Suppressor macrophage treated with lipopolysaccharide for 1 hour (primary cell): ENCODE data around the gene RGMB.

Source experiments
- DNase-seq, 3 donors: peaks; one replicate each; pipeline ENCODE4 v3.0.0-alpha.2; 2020 to 2022

RGMB gene

DNA sequence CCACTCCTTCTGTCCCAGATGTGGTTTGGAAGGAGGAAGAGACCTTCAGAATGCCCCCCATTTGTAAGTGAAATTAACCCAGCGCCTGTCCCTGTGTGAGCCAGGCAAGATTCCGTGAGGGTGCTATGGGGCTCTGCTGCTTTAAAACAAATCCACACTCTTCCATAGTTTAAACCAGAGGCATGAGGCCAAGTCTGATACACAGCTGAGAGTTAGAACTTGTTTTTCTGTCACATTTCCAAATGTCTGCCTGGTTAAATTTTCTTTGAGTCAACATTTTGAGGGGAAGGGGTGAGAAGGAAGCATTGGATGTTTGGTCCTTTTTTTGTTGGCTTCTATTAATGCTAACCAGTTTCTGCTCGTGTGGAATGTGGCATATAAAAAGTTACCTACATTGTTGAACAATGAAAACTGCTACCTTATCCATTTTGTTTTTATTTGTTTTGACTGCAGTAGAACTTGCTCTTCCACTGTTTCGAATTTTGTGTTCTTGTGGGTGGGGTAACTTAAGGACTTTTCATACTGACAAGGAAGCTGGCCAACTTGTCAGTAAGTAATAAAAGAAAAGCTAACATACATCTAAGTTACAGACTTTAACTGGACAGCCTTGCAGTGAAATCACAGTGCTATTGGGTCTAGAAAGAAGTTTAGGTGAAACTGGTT lies 12.9 kb downstream of the RGMB start:
- DNase-seq, result no peak

DNA sequence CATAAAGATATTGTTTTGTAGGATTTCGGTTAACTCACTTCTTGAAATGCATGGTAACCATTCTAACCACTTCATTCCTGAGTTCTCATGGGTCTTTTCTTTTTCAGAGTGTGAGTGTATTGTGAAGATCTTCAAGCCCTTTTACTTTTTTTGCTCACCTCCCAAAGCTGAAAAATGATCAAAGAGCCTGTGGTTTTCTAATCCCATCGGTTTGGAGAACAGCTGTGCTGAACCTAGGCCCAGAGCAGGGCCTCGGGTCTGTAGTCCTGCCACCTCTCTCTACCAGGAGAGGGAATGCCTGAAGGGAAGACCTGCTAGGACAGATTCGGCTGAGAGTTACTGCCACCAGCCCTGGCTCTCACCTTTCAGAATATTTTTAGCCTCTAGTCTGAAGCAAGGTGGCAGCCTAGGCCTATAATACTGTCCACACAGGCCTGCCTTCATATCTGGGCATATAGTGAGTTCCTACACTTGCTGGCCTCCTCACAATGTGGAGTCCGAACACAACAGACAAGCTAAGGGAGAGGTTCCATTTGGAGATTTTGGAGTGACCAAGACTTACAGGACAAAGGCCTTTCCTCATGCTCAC lies 13.8 kb downstream of the RGMB start:
- no peak for DNase-seq

DNA sequence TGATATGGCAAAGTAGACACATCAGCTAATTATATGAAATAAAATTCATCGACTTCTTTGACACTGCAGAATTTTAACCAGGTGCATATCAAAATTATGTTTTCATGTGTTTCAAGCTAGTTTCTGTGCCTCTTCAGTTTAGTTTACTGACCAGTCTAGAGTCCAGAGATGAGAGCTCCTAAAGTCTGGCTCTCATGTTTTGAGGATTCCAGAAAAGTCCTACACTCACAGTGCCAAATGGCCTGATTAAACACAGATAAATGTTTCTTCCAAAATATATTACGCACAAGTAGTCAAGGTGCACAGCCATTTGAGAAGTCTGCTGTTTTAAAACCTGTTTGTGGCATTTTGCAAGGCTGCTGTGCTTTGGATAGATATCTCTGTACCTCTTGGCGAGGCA lies 15.6 kb downstream of the RGMB start:
- DNase-seq, result no peak

DNA sequence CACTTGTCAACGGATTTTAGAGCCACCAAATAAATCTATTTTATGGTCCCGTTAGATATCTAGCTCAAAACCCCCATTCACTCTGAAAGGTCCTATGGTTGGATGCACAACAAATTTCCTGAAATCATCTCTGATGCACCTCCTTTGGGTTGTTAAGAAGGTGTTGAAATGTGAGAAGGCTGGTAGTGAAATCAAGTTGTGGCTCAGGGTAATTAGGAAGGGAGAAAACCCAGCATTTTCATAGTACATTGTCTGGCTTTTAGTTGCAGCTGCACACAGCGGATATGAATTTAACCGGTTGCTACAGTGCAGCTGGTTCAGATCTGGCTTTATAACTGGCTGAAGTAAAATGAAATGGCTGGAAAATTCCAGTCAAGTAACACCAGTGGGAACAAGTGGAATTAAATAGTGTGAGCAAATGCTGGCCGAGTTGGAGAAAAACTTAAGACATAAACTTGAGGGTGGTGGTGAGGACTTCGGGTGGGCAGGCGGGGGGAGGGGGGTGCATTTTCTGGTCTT lies 17.6 kb downstream of the RGMB start:
- DNase-seq, result no peak

DNA sequence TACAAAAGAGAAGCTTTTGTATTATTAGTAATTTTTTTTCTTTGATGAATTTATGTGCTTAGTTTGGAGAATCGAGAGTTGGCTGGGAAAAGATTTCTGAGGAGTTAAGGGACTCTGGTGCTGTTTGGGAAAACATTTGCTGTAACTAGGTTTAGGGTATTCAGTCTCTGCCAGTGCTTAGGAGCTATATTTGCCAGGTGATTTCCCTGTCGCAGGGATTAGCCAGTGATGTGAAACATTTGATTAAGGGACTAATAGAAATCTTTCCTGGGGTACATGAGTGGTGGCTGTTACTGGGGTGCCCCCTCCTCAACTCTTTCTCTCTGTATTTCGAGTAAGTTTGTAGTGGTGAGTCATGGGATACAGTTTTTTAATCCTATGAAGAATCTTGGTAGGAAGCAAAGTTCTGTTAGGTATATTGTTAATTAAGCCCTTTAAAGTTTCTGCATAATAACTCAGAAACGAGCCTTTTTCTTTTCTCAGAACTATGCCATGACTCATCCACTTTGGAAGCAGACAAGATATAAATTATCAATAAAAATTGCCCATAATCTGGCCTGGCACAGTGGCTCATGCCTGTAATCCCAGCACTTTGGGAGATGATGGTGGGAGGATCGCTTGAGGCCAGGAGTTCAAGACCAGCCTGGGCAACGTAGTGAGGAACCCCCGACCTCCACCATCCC lies 18.6 kb downstream of the RGMB start:
- no peak for DNase-seq

DNA sequence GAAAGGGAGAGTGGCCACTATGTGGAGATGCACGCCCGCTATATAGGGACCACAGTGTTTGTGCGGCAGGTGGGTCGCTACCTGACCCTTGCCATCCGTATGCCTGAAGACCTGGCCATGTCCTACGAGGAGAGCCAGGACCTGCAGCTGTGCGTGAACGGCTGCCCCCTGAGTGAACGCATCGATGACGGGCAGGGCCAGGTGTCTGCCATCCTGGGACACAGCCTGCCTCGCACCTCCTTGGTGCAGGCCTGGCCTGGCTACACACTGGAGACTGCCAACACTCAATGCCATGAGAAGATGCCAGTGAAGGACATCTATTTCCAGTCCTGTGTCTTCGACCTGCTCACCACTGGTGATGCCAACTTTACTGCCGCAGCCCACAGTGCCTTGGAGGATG lies 19.8 kb downstream of the RGMB start:
- DNase-seq, result no peak

DNA sequence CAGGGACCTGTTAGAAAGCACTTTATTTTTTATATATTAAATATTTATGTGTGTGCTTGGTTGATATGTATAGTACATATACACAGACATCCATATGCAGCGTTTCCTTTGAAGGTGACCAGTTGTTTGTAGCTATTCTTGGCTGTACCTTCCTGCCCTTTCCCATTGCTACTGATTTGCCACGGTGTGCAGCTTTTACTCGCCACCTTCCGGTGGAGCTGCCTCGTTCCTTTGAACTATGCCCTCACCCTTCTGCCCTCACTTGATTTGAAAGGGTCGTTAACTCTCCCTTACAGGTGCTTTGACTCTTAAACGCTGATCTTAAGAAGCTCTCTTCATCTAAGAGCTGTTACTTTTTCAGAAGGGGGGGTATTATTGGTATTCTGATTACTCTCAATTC lies 20.5 kb downstream of the RGMB start:
- no peak for DNase-seq

DNA sequence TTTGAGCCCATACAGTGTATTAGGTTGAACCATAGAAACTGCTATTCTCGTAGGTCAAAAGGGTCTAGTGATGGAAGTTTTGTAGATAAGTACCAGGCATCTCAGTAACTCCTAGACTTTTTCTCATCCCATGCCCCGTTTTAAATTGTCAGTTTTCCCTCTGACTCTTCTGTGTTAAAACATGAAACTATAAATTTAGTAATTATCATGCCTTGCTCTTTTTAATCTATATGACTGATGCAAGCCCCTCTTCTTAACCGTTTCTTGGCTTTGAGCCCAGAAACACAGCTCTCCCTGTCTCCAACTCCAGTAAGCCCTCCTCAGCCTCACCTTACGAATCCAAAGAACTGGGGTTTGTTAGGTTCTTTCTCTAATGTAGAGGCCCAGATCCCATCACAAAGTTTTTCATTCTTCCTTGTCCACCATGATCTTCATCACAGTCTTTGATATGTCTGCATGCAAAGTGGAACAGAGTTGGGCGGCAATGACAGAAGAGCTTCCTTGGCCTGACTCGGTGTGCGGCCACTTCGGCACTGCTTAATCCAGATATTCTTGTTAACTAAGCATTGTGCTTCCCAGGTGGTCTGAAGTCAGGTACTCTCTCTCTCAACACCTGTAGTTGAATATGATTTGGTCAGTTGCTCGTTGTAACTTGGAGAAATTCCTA lies 21.1 kb downstream of the RGMB start:
- no peak for DNase-seq

DNA sequence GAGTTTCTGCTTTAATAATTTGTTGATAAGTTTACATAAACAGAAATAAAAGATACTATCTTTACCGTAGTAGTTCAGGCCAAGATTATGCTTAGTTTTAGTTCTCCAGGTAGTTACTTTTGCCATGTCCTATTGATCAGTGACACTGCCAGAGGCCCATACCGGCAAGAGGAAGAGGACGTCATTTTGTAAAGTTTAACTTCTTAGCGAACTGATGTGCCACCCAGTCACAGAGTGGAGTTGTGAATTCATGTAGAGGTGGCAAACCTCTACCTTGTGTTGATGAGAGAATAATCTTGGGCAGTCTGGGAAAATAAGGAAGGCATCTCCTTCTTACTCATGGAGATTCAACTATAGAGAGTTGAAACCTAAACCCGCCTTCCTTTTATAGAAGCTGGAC lies 21.8 kb downstream of the RGMB start:
- DNase-seq, result no peak

DNA sequence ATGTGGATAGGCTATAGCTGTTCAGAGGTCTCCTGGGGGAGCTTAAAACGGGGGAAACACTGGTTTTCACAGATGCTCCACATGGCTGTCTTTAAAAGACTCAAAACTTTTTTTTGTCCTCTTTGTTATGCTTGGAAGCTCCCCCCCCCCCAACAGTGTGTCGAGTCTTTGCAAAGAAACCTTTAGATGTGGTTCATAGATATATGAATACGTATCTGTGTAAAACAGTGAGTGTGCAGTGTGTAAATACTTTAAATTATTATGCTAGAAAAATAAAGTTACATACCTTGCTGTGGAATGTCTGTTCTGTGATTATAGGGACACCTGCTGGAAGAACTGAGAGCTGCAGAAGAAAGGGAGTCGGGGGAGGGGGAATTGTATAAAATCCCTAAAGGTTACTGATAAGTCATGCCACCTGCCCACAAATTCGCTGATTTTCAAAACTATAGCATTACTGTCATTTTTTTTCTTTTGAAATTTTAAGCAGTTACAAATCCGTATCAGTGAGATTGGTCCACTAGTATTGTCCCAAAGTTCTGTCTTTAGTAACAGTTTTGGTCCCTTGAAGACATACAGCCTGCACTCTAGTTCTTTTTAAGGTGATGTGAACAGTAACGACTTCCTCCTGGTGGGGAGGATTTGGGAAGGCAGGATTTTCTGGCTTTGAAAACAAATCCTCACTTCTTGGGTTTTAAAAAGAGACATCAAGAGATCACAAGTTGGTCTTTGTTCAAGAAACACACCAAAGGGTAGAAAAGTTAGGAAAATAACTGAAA lies 22.9 kb downstream of the RGMB start:
- peak; percentile 39 to 55 (median 48) for DNase-seq

DNA sequence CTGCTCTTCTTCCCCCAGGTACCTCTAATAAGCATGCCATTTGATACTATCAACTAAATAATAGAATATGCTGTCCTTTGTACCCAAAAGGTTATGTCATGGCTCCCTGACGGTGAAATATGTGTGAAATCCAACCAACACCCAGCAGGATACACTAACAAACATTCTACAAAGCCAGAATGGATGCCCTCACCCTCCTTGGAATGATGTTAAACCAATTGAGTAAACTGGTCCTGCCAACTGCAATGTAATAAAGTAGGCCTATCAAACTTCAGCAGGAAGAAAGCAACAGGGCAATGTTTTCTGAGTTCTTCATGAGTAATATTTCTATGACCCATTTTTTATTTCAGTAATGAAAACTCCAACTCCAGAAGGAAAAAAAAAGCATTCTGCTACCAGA lies 24.9 kb downstream of the RGMB start:
- no peak for DNase-seq

DNA sequence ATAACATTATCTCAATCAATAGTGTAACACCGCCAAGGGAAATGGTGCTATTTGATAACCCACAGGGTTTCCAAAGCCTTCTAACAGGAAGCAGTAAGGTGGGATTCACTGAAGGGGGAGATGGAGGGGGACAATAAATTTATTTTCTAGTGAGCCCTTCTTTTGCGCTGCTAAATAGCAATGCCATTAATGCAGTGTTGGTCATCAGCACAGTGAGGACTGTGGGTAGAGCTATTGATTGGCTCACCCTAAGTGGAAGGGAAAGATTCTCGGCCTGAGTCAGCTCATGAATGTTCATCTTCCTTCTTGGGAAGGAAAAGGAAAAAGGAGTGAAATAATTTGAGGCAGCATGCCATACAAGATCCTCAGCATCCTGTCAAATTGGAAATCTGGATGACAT lies 25.4 kb downstream of the RGMB start:
- no peak for DNase-seq

DNA sequence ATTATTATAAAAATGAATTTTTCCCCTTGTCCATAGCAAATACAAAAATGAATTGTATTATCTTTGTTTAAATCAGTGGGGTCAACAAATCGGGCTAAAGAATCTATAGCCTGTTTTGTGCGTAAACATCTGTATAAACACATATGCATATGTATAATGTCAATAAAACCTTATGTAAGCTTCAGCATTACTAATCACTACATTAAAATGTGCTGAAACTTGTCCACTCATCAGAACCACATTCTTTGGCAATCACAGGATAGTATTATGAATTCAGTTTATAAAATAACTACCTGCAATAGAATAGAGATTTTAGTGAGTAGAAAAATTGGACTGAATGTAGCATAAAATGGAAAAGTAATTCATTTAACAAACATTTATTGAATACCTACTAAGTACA lies 30.6 kb downstream of the RGMB start:
- DNase-seq, result no peak

DNA sequence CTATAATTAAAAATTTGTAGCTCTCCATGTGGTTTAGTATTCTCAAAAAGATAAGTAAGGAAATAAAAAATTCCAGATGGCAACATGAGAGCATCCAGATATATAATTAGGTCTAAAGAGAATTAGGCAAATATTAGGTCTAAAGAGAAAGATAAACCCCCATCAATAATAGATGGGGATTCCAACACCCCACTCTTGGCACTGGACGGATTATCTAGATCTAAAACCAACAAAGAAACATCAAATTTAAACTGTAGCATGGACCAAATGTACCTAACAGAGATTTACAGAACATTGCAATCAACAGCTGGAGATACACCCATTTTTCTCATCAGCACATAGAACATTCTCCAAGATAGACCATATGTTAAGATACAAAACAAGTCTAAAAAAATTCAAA lies 31.6 kb downstream of the RGMB start:
- DNase-seq, result no peak

DNA sequence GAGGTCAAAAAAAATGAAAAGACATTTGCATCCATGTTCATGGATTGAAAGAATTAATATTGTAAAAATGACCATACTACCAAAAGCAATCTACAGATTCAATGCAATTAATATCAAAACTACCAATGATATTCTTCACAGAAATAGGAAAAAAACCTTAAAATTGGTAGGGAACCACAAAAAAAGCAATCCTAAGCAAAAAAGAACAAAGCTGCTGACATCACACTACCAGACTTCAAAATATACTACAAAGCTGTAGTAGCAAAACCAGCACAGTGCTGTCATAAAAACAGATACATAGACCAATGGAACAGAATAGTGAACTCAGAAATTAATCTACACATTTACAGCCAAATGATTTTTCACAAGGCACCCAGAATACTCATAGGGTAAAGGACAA lies 34.3 kb downstream of the RGMB start:
- DNase-seq, result no peak

DNA sequence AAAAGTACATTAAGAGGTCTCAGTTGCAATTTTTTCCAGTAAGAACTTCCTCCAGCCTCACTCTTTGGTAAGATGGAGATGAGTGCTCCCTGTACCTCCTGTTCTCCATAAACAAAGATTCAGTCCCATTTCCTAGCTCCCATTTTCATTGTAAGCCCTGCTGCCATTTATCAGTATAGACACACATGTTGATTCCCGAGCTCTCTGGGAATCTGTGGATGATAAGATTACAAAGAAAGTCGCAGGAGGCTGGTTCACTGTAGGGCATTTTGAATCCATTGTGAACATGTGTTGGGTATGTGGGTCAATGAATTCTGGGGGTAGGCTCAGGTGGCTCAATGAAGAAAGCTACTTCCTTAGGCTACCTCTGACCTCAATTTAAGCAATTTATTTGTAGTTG lies 36.7 kb downstream of the RGMB start:
- no peak for DNase-seq

DNA sequence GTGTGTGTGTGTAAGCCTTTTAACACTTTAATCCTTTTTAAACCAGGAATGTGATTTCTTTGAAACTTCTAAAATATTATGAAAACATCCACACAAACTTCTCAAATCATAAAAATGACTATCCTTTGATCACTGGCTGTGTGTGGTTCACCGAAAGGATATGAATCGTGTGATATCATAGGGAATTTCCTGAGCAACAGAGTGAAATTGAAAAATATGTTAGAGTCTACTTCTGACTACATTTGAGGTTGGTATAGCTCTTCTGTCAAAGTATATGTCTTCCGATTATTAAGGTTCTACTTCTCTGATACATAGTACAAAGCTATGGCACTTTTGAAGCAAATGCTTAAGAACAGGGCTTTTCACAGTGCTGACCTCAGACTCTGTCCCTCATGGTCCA lies 40.3 kb downstream of the RGMB start:
- peak in 1 of 3 donors; percentile 1 for DNase-seq

DNA sequence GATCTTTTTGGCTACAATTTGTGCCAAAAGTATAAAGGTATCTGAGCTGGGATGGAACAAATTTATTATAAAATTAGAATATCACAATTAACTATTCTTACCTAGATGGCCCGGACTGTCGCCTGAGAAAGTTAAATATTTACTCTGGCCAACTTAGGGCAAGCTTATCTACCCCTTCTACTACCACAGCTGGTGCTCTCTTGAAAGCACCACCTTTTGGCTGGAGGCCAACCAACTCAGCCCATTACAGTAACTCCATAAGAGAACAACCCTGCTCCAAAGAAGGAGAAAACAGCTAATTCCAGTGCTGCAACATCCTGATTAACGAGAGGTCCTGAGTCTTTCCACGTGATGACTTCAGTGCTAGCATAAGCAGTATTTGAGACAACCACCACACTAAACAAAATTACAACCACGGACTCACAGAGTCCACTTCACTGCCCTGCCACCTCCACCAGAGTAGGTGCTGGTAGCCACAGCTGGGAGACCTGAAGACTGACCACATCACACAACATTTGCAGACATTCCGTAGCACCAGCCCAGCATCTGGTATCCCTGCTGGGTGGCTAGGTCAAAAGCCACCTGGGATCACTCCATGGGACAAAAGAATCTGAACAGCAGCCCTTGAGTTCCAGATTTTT lies 43.2 kb downstream of the RGMB start:
- no peak for DNase-seq

DNA sequence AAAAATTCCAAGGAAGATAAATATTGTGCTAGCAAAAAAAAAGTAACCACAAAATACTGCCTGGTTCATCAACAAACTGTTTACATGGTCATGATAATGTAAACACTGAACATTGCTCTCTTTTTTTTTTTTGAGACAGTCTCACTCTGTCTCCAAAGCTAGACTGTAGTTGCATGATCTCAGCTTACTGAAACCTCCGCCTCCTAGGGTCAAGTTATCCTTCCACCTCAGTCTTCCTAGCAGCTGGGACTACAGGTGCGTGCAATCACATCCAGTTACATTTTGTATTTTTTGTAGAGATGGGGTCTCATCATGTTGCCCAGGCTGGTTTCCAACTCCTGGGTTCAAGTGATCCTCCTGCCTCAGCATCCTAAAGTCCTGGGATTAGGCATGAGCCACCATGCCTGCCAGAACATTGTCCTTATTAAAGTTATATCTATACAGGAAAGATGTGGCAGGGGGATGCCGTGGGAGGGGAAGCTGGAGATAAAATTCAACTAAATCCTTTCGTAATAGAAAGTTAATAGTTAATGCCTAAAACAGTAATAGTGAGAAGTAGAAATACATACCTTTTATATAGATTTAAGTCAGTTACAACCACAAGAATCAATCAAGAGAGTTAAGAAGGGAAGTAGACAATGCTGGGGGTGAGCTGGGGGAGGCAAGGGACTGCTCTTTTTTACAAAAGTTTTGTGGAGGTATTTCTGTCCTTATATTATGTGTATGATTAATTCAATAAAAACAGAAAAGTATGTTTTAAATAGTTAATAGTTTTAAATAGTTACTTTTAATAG lies 52.3 kb downstream of the RGMB start:
- no peak for DNase-seq

DNA sequence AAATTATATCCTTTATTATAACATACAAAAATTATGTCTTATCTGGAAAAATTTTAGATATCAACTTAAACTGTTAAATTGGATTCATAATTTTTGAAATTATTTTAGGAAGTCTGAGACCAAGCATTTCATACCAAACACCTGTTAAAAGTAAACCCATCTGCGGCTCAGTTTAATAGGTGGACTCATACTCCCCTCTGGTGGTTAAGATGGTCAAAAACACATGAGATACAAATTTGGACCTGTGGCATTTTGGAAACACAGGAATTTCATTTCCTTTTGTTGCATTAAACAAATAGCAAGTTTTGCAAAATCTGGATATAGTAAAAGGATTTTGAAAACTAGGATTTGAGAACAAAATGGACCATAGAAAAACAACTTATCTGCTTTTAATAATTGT lies 53.7 kb downstream of the RGMB start:
- DNase-seq, result peak in 1 of 3 donors; percentile 7

DNA sequence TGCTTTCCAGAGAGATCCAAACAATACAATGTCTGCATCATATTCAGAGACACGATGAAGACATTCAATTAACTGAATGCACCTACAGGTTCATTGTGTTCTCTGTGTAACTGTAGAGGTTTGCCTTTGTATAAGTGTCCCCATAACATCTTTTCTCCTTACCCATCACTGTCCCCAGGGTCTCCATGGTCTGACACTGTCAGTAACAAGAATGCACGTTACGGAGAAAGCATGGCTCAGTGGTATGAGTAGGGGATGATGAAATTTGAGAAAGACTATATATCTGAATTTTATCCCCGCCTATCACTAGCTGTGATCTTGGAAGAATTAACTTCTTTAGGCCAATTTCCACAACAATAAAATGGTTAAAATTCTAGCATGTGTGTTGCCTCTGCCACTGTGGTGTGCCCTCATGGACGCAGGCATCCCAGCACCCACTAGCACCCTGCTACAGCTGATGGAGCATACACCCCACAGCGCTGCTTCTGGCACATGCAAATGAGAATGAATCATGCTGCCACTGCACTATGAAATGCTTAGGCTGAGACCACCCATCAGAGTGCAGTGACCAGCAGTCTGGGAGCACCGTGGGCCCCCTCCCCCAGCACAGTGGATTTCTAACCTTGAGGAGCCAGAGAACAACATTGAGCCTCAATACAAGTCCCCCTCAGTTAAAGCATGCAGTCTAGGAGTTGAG lies 54.3 kb downstream of the RGMB start:
- no peak for DNase-seq
